Measurements from ENCODE around the gene MRPL14.

GRCh38 chr6:44119704-44120262 lies 7.5 kb downstream of the MRPL14 start:
- TF ChIP-seq CTCF (IDR thresholded peaks at IDR 0.05), result no peak
- TF ChIP-seq POLR2A (IDR thresholded peaks at IDR 0.05), result no peak
